HG03469 (cell line): ENCODE measurements around the gene CCDC6.
"Not testable (repeated sequence)": the region's sequence is repeated elsewhere in the genome, so short reads cannot be mapped to it uniquely, and the experiment has no call there.

ENCODE experiments used
- ATAC-seq: cut with Tn5 transposase; IDR thresholded peaks from one replicate; pipeline ENCODE4 v1.9.1; 2021; ENCODE audit warnings: mild to moderate bottlenecking, moderate library complexity, moderate number of reproducible peaks; ENCODE audit not compliant: unreplicated experiment

CCDC6 gene

GRCh38 chr10:59819265-59819664, 87.1 kb downstream of the CCDC6 start:
- no peak for ATAC-seq

- ATAC-seq, result no peak
Measured at GRCh38 chr10:59817773-59818172, 88.6 kb downstream of the CCDC6 start.

GRCh38 chr10:59814878-59815277, 91.5 kb downstream of the CCDC6 start:
- no peak for ATAC-seq

- ATAC-seq, result no peak
Measured at GRCh38 chr10:59812519-59813122, 93.7 kb downstream of the CCDC6 start.

- no peak for ATAC-seq
Measured at GRCh38 chr10:59809644-59809974, 96.7 kb downstream of the CCDC6 start.

- ATAC-seq, result peak; percentile 93
Measured at GRCh38 chr10:59808896-59809643, 97.3 kb downstream of the CCDC6 start.

GRCh38 chr10:59807629-59808620, 98.4 kb downstream of the CCDC6 start:
- ATAC-seq, result no peak

- no peak for ATAC-seq
Measured at GRCh38 chr10:59805014-59805413, 101.3 kb downstream of the CCDC6 start.

GRCh38 chr10:59804220-59804619, 102.1 kb downstream of the CCDC6 start:
- no peak for ATAC-seq

GRCh38 chr10:59803714-59804113, 102.6 kb downstream of the CCDC6 start:
- ATAC-seq, result no peak

GRCh38 chr10:59801171-59801570, 105.2 kb downstream of the CCDC6 start:
- ATAC-seq, result no peak

GRCh38 chr10:59799421-59799820, 106.9 kb downstream of the CCDC6 start:
- no peak for ATAC-seq

- ATAC-seq, result no peak
Measured at GRCh38 chr10:59793919-59794318, 112.4 kb downstream of the CCDC6 start.

- ATAC-seq, result no peak
Measured at GRCh38 chr10:59792812-59793211, 113.5 kb downstream of the CCDC6 start.

- ATAC-seq, result no peak
Measured at GRCh38 chr10:59791601-59792000, 114.8 kb downstream of the CCDC6 start.

GRCh38 chr10:59790080-59790479, 116.3 kb downstream of the CCDC6 start:
- ATAC-seq, result not testable (repeated sequence)

- not testable (repeated sequence) for ATAC-seq
Measured at GRCh38 chr10:59788914-59789313, 117.4 kb downstream of the CCDC6 start.

GRCh38 chr10:59787032-59787431, 119.3 kb downstream of the CCDC6 start:
- ATAC-seq, result not testable (repeated sequence)

GRCh38 chr10:59785476-59785875, 120.9 kb downstream of the CCDC6 start:
- not testable (repeated sequence) for ATAC-seq

- ATAC-seq, result no peak
Measured at GRCh38 chr10:59781511-59781910, 124.8 kb downstream of the CCDC6 start.

GRCh38 chr10:59779756-59780533, 126.4 kb downstream of the CCDC6 start:
- ATAC-seq, result no peak
